H1 (cell line): ENCODE measurements around the gene TPBGL.

Experiments used
- CHD1 ChIP-seq: IDR thresholded peaks from 2 replicates; pipeline ENCODE4 v1.6.1; 2012; ENCODE audit warnings: low read depth, low read length, improper control_type of control experiment
- CREB1 ChIP-seq: IDR thresholded peaks from 2 replicates; pipeline ENCODE4 v1.6.1; 2012; ENCODE audit warnings: inconsistent platforms
- CTCF ChIP-seq, 3 experiments: IDR thresholded peaks; 1 replicate in 2 of 3; 2 replicates in 1 of 3; pipeline versions ENCODE4 v1.5.1 to v1.6.1; 2011; ENCODE audit warnings: low read length in 3 of 3, mild to moderate bottlenecking in 3 of 3, inconsistent platforms in 2 of 3, low read depth in 1 of 3, moderate library complexity in 1 of 3; ENCODE audit not compliant: insufficient read depth in 1 of 3; ENCODE audit errors: control extremely low read depth in 1 of 3
- JUN ChIP-seq: IDR thresholded peaks from 2 replicates; pipeline ENCODE4 v1.6.1; 2011; ENCODE audit warnings: low read depth, mild to moderate bottlenecking, improper control_type of control experiment, low read length
- NRF1 ChIP-seq: IDR thresholded peaks from 2 replicates; pipeline ENCODE4 v1.6.1; 2011; ENCODE audit warnings: mild to moderate bottlenecking, low read depth, low read length, improper control_type of control experiment
- POLR2A ChIP-seq, 2 experiments: IDR thresholded peaks; 1 replicate in 1 of 2; 2 replicates in 1 of 2; pipeline ENCODE4 v1.6.1; 2011; ENCODE audit warnings: low read depth in 2 of 2, low read length in 2 of 2, mild to moderate bottlenecking in 2 of 2; ENCODE audit errors: control extremely low read depth in 1 of 2
- POLR2AphosphoS5 ChIP-seq: IDR thresholded peaks from 2 replicates; pipeline ENCODE4 v1.6.1; 2011; ENCODE audit warnings: low read depth, low read length
- YY1 ChIP-seq: IDR thresholded peaks from 2 replicates; pipeline ENCODE4 v1.6.1; 2011; ENCODE audit warnings: low read depth, mild to moderate bottlenecking, low read length

GRCh38 chr11:75203138-75203537 is 37.4 kb upstream of the TPBGL start:
- TF ChIP-seq YY1 (no peak), CHD1 (no peak), POLR2AphosphoS5 (no peak), POLR2A (IDR thresholded peaks at IDR 0.05; ENCODE audit: control extremely low read depth in 1 of 2, low read depth in 2 of 2, low read length in 2 of 2) (no peak), CTCF (IDR thresholded peaks at IDR 0.05; ENCODE audit: control extremely low read depth in 1 of 3, insufficient read depth in 1 of 3, low read depth in 1 of 3, low read length in 3 of 3) (no peak), NRF1 (no peak), JUN (no peak), CREB1 (no peak)
